ENCODE results near the gene ANKS6.

DNA sequence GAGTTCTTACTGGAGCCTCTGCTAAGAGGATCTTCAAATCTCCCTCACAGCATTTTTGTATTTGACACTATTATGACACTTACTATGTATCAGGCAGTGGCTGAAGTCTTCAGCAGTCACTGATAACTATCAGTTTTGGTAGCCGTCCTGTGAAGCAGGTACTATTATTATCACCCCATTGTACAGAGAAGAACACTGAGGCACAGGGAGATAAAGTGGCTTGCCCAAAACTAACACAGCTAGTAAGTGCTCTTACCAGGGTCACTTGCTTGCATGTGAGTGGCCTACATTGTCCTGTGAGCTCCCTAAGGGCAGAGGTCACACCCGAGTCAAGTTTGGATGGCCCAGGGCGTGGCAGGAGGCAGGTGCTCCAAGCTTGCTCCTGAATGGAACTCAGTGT is 104.5 kb downstream of the ANKS6 start:
- TF ChIP-seq, protein P1, sequence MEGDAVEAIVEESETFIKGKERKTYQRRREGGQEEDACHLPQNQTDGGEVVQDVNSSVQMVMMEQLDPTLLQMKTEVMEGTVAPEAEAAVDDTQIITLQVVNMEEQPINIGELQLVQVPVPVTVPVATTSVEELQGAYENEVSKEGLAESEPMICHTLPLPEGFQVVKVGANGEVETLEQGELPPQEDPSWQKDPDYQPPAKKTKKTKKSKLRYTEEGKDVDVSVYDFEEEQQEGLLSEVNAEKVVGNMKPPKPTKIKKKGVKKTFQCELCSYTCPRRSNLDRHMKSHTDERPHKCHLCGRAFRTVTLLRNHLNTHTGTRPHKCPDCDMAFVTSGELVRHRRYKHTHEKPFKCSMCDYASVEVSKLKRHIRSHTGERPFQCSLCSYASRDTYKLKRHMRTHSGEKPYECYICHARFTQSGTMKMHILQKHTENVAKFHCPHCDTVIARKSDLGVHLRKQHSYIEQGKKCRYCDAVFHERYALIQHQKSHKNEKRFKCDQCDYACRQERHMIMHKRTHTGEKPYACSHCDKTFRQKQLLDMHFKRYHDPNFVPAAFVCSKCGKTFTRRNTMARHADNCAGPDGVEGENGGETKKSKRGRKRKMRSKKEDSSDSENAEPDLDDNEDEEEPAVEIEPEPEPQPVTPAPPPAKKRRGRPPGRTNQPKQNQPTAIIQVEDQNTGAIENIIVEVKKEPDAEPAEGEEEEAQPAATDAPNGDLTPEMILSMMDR (conservative IDR thresholded peaks at IDR 0.05; ENCODE audit: low read length): no peak
- no peak for TF ChIP-seq EZH2phosphoT487 (IDR thresholded peaks at IDR 0.05; ENCODE audit: borderline replicate concordance)

Data from Loucy (cell line).